Fibroblast of lung (primary cell): Measurements from ENCODE around the gene NBPF9.
"Not testable (repeated sequence)": the region's sequence is repeated elsewhere in the genome, so short reads cannot be mapped to it uniquely, and the experiment has no call there.

Experiments used
- CTCF ChIP-seq, 2 donors: IDR thresholded peaks in 1 of 2; conservative IDR thresholded peaks in 1 of 2; 1 replicate in 1 of 2; 2 replicates in 1 of 2; pipeline ENCODE4 v1.5.1; 2011 to 2012; ENCODE audit warnings: low read length in 2 of 2, control low read depth in 1 of 2, inconsistent platforms in 1 of 2, low read depth in 1 of 2, mild to moderate bottlenecking in 1 of 2
- EZH2 ChIP-seq: IDR thresholded peaks from 2 replicates; pipeline ENCODE4 v1.5.1; 2012; ENCODE audit warnings: low read length, control low read depth, mild to moderate bottlenecking; ENCODE audit errors: missing control alignments

DNA sequence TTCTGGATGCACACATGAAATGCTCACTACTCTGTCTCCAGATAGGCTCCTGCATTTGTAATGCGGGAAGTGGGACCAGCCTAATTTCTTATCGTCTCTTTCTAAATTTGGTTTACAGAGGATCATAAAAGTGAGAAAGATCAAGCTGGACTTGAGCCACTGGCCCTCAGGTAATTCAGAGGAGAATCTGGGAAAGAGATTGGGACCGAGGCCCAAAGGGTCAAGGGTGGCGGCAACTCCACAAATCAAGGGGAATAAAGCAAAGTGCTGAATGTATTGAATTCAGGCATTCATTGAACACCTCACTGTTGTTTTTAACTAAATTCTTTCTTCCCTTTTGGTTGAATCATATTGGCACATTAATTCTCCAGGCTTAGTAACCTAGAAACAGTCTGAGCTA, 95.0 kb downstream of the NBPF9 start:
- TF ChIP-seq CTCF (conservative IDR thresholded peaks at IDR 0.05 in 1 of 2, IDR thresholded peaks at IDR 0.05 in 1 of 2; ENCODE audit: low read depth in 1 of 2, low read length in 2 of 2); EZH2: not testable (repeated sequence)
